Activated CD4-positive, alpha-beta memory T cell treated with anti-CD3 and anti-CD28 coated beads, Interleukin-2, amount 10 ng/mL, durations not matched to agents 7 days and 5 days (primary cell): ENCODE data around the gene RNF112. TPM values are rescaled to one million over a fixed set of nuclear protein-coding genes. Genes with fewer than 3 reads are reported as not detected.

ENCODE experiments used
- CTCF ChIA-PET: fragments of 350-600 bp; sonication (Branson Sonifier 250); formaldehyde crosslinking; loops from one replicate; lab custom pipeline; 2021; ENCODE audit warnings: antibody characterized with exemption, inconsistent platforms; lab: Charles Lee
- POLR2A ChIA-PET: fragments of 350-600 bp; sonication (Branson Sonifier 250); formaldehyde crosslinking; loops from one replicate; lab custom pipeline; 2021; ENCODE audit warnings: antibody characterized with exemption; lab: Charles Lee
- DNase-seq: peaks from one replicate; pipeline ENCODE4 v3.0.0-alpha.2; 2020
- H3K27ac Mint-ChIP-seq: one replicate; pipeline ENCODE4 v1.8.0; 2021; ENCODE audit warnings: mild to moderate bottlenecking, mixed read lengths
- H3K27me3 Mint-ChIP-seq: one replicate; pipeline ENCODE4 v1.8.0; 2021; ENCODE audit warnings: mixed read lengths
- H3K36me3 Mint-ChIP-seq: one replicate; pipeline ENCODE4 v1.8.0; 2021; ENCODE audit warnings: low read depth, mixed read lengths
- H3K4me1 Mint-ChIP-seq: one replicate; pipeline ENCODE4 v1.8.0; 2021; ENCODE audit warnings: mixed read lengths
- H3K4me3 Mint-ChIP-seq: one replicate; pipeline ENCODE4 v1.8.0; 2021; ENCODE audit warnings: mild to moderate bottlenecking, mixed read lengths
- H3K9me3 Mint-ChIP-seq: one replicate; pipeline ENCODE4 v1.8.0; 2021; ENCODE audit warnings: mixed read lengths
- total RNA-seq, 2 experiments: library from RNA; stranded (reverse); gene quantifications; one replicate each; pipeline ENCODE4 v1.2.3, GENCODE V29; 2021

RNF112 gene
- total RNA-seq, 2 experiments from 2014 or later: 0.58 to 0.60 TPM

- peaks cover 67% of the 10 kb centered on the region for H3K4me1 Mint-ChIP-seq
Observed at GRCh38 chr17:19368229-19368628, 42.8 kb upstream of the RNF112 start.

GRCh38 chr17:19369107-19369778 is 41.8 kb upstream of the RNF112 start:
- no peak overlapping the region for H3K4me3 Mint-ChIP-seq
- H3K36me3 Mint-ChIP-seq: no peaks in the 10 kb centered on the region
- ChIA-PET POLR2A (interaction anchor here (2.9 kb wide), 1 partner anchor 9 kb away, joined by 50 read pairs; the partner anchor contains the start of gene MAPK7), CTCF (interaction anchor here (1.0 to 3.0 kb wide), 5 partner anchors 9 to 78 kb away, joined by 4 to 24 read pairs (median 5); partner anchors contain the start of gene MAPK7)
- H3K9me3 Mint-ChIP-seq: no peaks in the 10 kb centered on the region
- DNase-seq: no peak
- H3K4me1 Mint-ChIP-seq: peaks cover 70% of the 10 kb centered on the region
- peak overlapping the region; percentile 96 for H3K27ac Mint-ChIP-seq
- peaks cover under 1% of the 10 kb centered on the region for H3K27me3 Mint-ChIP-seq

More at GRCh38 chr17:19368229-19368628, 42.8 kb upstream of the RNF112 start:
- ChIA-PET CTCF (interaction anchor here (1.5 to 3.0 kb wide), 3 partner anchors 10 to 79 kb away, joined by 5 to 24 read pairs (median 9); partner anchors contain the start of gene MAPK7), POLR2A (interaction anchor here (2.9 kb wide), 1 partner anchor 10 kb away, joined by 50 read pairs; the partner anchor contains the start of gene MAPK7)
- Mint-ChIP-seq H3K36me3 (no peaks in the 10 kb centered on the region), H3K4me3 (no peak overlapping the region), H3K27ac (no peak overlapping the region), H3K27me3 (peaks cover 5% of the 10 kb centered on the region), H3K9me3 (no peaks in the 10 kb centered on the region)
- no peak for DNase-seq

- ChIA-PET CTCF (interaction anchor here (0.6 to 3.0 kb wide), 6 partner anchors 8 to 624 kb away, joined by 4 to 24 read pairs (median 4); partner anchors contain the start of gene MAPK7), POLR2A (interaction anchor here (2.9 kb wide), 1 partner anchor 9 kb away, joined by 50 read pairs; the partner anchor contains the start of gene MAPK7)
- Mint-ChIP-seq H3K4me1 (peaks cover 76% of the 10 kb centered on the region), H3K36me3 (peaks cover 3% of the 10 kb centered on the region), H3K27ac (peak overlapping the region; percentile 96), H3K9me3 (no peaks in the 10 kb centered on the region), H3K4me3 (peak overlapping the region; percentile 74), H3K27me3 (no peaks in the 10 kb centered on the region)
- peak; percentile 73 for DNase-seq
Observed at GRCh38 chr17:19369846-19370492, 41.1 kb upstream of the RNF112 start.

GRCh38 chr17:19370493-19370960 is 40.5 kb upstream of the RNF112 start:
- POLR2A ChIA-PET: interaction anchor here (2.9 kb wide), 1 partner anchor 8 kb away, joined by 50 read pairs; the partner anchor contains the start of gene MAPK7
- H3K4me1 Mint-ChIP-seq: peaks cover 77% of the 10 kb centered on the region

GRCh38 chr17:19371259-19372010 is 39.6 kb upstream of the RNF112 start:
- H3K9me3 Mint-ChIP-seq: no peaks in the 10 kb centered on the region
- no peaks in the 10 kb centered on the region for H3K27me3 Mint-ChIP-seq
- ChIA-PET POLR2A (no interaction called here), CTCF (interaction anchor here (1.0 to 2.8 kb wide), 3 partner anchors 9 to 76 kb away, joined by 3 to 9 read pairs (median 4); partner anchors contain the start of gene B9D1)
- peak; percentile 49 for DNase-seq
- H3K4me1 Mint-ChIP-seq: peaks cover 85% of the 10 kb centered on the region
- peaks cover 3% of the 10 kb centered on the region for H3K36me3 Mint-ChIP-seq
- H3K27ac Mint-ChIP-seq: peak overlapping the region; percentile 96
- H3K4me3 Mint-ChIP-seq: peak overlapping the region; percentile 39

More at GRCh38 chr17:19370493-19370960, 40.5 kb upstream of the RNF112 start:
- H3K9me3 Mint-ChIP-seq: no peaks in the 10 kb centered on the region
- peak overlapping the region; percentile 74 for H3K4me3 Mint-ChIP-seq
- no peaks in the 10 kb centered on the region for H3K27me3 Mint-ChIP-seq
- H3K36me3 Mint-ChIP-seq: peaks cover 3% of the 10 kb centered on the region
- DNase-seq: peak; percentile 66
- H3K27ac Mint-ChIP-seq: peak overlapping the region; percentile 96
- CTCF ChIA-PET: interaction anchor here (1.0 to 3.0 kb wide), 4 partner anchors 7 to 77 kb away, joined by 4 to 24 read pairs (median 6); partner anchors contain the start of genes B9D1 and MAPK7

GRCh38 chr17:19372011-19372370 is 39.0 kb upstream of the RNF112 start:
- POLR2A ChIA-PET: no interaction called here
- H3K27ac Mint-ChIP-seq: peak overlapping the region; percentile 96

GRCh38 chr17:19372439-19372838 is 38.6 kb upstream of the RNF112 start:
- Mint-ChIP-seq H3K27me3 (no peaks in the 10 kb centered on the region), H3K36me3 (peaks cover 3% of the 10 kb centered on the region), H3K4me1 (peaks cover 85% of the 10 kb centered on the region), H3K9me3 (no peaks in the 10 kb centered on the region), H3K27ac (peak overlapping the region; percentile 96), H3K4me3 (no peak overlapping the region)
- CTCF ChIA-PET: interaction anchor here (1.0 kb wide), 1 partner anchor 73 kb away, joined by 3 read pairs; no protein-coding TSS in a partner anchor
- no peak for DNase-seq
- POLR2A ChIA-PET: no interaction called here

More at GRCh38 chr17:19372011-19372370, 39.0 kb upstream of the RNF112 start:
- Mint-ChIP-seq H3K36me3 (peaks cover 3% of the 10 kb centered on the region), H3K9me3 (no peaks in the 10 kb centered on the region), H3K27me3 (no peaks in the 10 kb centered on the region), H3K4me3 (peak overlapping the region; percentile 37), H3K4me1 (peaks cover 84% of the 10 kb centered on the region)
- DNase-seq: no peak
- CTCF ChIA-PET: interaction anchor here (1.0 to 1.3 kb wide), 2 partner anchors 9 to 73 kb away, joined by 3 to 4 read pairs; partner anchors contain the start of gene B9D1

GRCh38 chr17:19372866-19373504 is 38.0 kb upstream of the RNF112 start:
- Mint-ChIP-seq H3K36me3 (peaks cover 3% of the 10 kb centered on the region), H3K9me3 (no peaks in the 10 kb centered on the region), H3K27me3 (no peaks in the 10 kb centered on the region), H3K27ac (no peak overlapping the region), H3K4me3 (no peak overlapping the region), H3K4me1 (peaks cover 79% of the 10 kb centered on the region)
- CTCF ChIA-PET: no interaction called here
- no peak for DNase-seq
- POLR2A ChIA-PET: no interaction called here

GRCh38 chr17:19374136-19374535 is 36.9 kb upstream of the RNF112 start:
- Mint-ChIP-seq H3K4me1 (peaks cover 73% of the 10 kb centered on the region), H3K27me3 (no peaks in the 10 kb centered on the region), H3K4me3 (no peak overlapping the region), H3K9me3 (no peaks in the 10 kb centered on the region), H3K36me3 (peaks cover 5% of the 10 kb centered on the region), H3K27ac (no peak overlapping the region)
- CTCF ChIA-PET: interaction anchor here (1.2 kb wide), 2 partner anchors 11 to 73 kb away, joined by 4 to 7 read pairs; partner anchors contain the start of gene B9D1
- POLR2A ChIA-PET: interaction anchor here (1.4 kb wide), 1 partner anchor 19 kb away, joined by 3 read pairs; no protein-coding TSS in a partner anchor
- DNase-seq: no peak

- Mint-ChIP-seq H3K9me3 (no peaks in the 10 kb centered on the region), H3K4me3 (no peak overlapping the region), H3K27ac (no peak overlapping the region), H3K36me3 (peaks cover 20% of the 10 kb centered on the region), H3K4me1 (peaks cover 64% of the 10 kb centered on the region), H3K27me3 (no peaks in the 10 kb centered on the region)
- ChIA-PET CTCF (interaction anchor here (1.3 kb wide), 1 partner anchor 70 kb away, joined by 3 read pairs; no protein-coding TSS in a partner anchor), POLR2A (no interaction called here)
- no peak for DNase-seq
Observed at GRCh38 chr17:19375732-19376131, 35.3 kb upstream of the RNF112 start.

GRCh38 chr17:19376811-19377210 is 34.2 kb upstream of the RNF112 start:
- Mint-ChIP-seq H3K36me3 (peaks cover 26% of the 10 kb centered on the region), H3K4me1 (peaks cover 53% of the 10 kb centered on the region), H3K27me3 (no peaks in the 10 kb centered on the region), H3K27ac (peak overlapping the region; percentile 98), H3K4me3 (peak overlapping the region; percentile 92), H3K9me3 (no peaks in the 10 kb centered on the region)
- ChIA-PET POLR2A (interaction anchor here (0.6 to 3.3 kb wide), 5 partner anchors 8 to 894 kb away, joined by 3 to 50 read pairs (median 20); partner anchors contain the start of genes ALDH3A2 and B9D1), CTCF (interaction anchor here (1.7 to 3.1 kb wide), 5 partner anchors 8 to 272 kb away, joined by 5 to 71 read pairs (median 19); partner anchors contain the start of genes ALDH3A2 and B9D1)
- no peak for DNase-seq
